ENCODE data around the gene PAMR1. TPM values are rescaled to one million over a fixed set of nuclear protein-coding genes. Genes with fewer than 3 reads are reported as not detected.

Gene PAMR1
- total and polyA plus RNA-seq, 2 donors (not counting 1 experiment from before 2014, with no cell fraction given) = 120 to 159 TPM

DNA sequence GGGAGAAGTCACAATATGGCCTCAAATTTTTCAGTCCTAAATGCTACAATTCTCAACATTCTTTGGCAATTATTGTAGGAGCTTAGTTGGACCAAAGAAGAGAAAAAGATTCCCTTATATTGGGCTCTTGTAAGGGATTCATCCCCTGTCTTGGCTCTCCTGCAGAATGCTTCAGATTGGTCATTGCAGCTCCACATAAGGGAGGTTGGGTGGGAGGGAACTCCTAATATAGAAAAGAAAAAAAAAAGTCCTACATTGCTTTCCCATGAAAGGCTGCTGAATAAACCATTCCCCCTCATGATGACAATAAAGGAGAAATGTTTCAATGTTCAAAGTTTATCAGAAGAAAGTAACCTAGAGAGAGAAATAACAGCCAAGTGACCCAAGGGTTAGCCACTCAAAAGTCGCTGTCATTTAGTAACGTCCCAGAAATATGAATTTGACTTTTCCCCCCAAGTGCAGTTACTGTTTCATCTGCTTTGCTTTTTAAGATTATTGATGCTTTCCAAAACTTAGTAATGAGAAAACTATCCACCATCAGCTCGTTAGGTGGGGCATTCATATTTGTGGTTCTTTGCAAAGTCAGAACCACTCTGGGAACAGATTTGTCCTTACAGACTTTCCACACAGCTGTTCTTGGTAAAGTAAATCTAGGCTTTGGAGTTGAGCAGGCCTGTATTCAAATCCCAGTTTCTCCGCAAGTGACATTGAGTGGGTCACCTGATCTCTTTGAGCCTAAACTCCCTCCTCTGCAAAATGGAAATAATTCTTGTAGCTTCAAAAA, 101.1 kb downstream of the PAMR1 start:
- Histone ChIP-seq H3K4me1 (ENCODE audit: control insufficient read depth, extremely low read depth, insufficient read depth, low read length) (peaks cover 4% of the 10 kb centered on the region), H3K27me3 (ENCODE audit: control insufficient read depth, insufficient read depth, low read length) (no peaks in the 10 kb centered on the region), H3K9me3 (ENCODE audit: control insufficient read depth, insufficient read depth, low read depth, low read length) (no peaks in the 10 kb centered on the region), H4K20me1 (ENCODE audit: control insufficient read depth, extremely low read depth, insufficient read depth, low read length) (no peaks in the 10 kb centered on the region), H3K9ac (ENCODE audit: insufficient read depth, low read length) (no peak overlapping the region), H2AFZ (ENCODE audit: low read length) (no peak overlapping the region), H3K4me3 (replicated peaks in 1 of 4; ENCODE audit: control extremely low read depth in 1 of 4, insufficient read depth in 1 of 4, low read depth in 3 of 4, low read length in 4 of 4) (no peak overlapping the region), H3K36me3 (ENCODE audit: control insufficient read depth, insufficient read depth, low read length) (no peaks in the 10 kb centered on the region), H3K27ac (ENCODE audit: insufficient read depth, low read length) (no peak overlapping the region), H3K79me2 (ENCODE audit: control insufficient read depth, insufficient read depth, low read length) (no peaks in the 10 kb centered on the region), H3K4me2 (ENCODE audit: extremely low read depth, insufficient read depth, low read length) (peak overlapping the region; percentile 5)
- DNase-seq (ENCODE audit: low read depth in 2 of 2) = peak; percentile 61 to 71
- TF ChIP-seq CTCF (conservative IDR thresholded peaks at IDR 0.05 in 1 of 2, IDR thresholded peaks at IDR 0.05 in 1 of 2; ENCODE audit: low read depth in 1 of 2, low read length in 2 of 2) (no peak), EZH2 (IDR thresholded peaks at IDR 0.05; ENCODE audit: low read length, missing control alignments) (no peak)

- peak overlapping the region in 2 of 4 experiments; percentile 39 to 54 for H3K4me3 ChIP-seq (replicated peaks in 1 of 4; ENCODE audit: control extremely low read depth in 1 of 4, insufficient read depth in 1 of 4, low read depth in 3 of 4, low read length in 4 of 4)
- peaks cover 2% of the 10 kb centered on the region for H3K4me1 ChIP-seq (ENCODE audit: control insufficient read depth, extremely low read depth, insufficient read depth, low read length)
- no peaks in the 10 kb centered on the region for H4K20me1 ChIP-seq (ENCODE audit: control insufficient read depth, extremely low read depth, insufficient read depth, low read length)
- no peak overlapping the region for H3K27ac ChIP-seq (ENCODE audit: insufficient read depth, low read length)
- H2AFZ ChIP-seq (ENCODE audit: low read length) = no peak overlapping the region
- no peaks in the 10 kb centered on the region for H3K79me2 ChIP-seq (ENCODE audit: control insufficient read depth, insufficient read depth, low read length)
- peaks cover 16% of the 10 kb centered on the region for H3K27me3 ChIP-seq (ENCODE audit: control insufficient read depth, insufficient read depth, low read length)
- peak overlapping the region; percentile 17 for H3K4me2 ChIP-seq (ENCODE audit: extremely low read depth, insufficient read depth, low read length)
- TF ChIP-seq EZH2 (IDR thresholded peaks at IDR 0.05; ENCODE audit: low read length, missing control alignments) (no peak), CTCF (conservative IDR thresholded peaks at IDR 0.05 in 1 of 2, IDR thresholded peaks at IDR 0.05 in 1 of 2; ENCODE audit: low read depth in 1 of 2, low read length in 2 of 2) (no peak)
- DNase-seq (ENCODE audit: low read depth in 2 of 2) = peak in 1 of 2 donors; percentile 2
- H3K36me3 ChIP-seq (ENCODE audit: control insufficient read depth, insufficient read depth, low read length) = no peaks in the 10 kb centered on the region
- H3K9me3 ChIP-seq (ENCODE audit: control insufficient read depth, insufficient read depth, low read depth, low read length) = no peaks in the 10 kb centered on the region
- no peak overlapping the region for H3K9ac ChIP-seq (ENCODE audit: insufficient read depth, low read length)
Observed at GRCh38 chr11:35420371-35420770, 105.0 kb downstream of the PAMR1 start.

- H3K79me2 ChIP-seq (ENCODE audit: control insufficient read depth, insufficient read depth, low read length) = no peaks in the 10 kb centered on the region
- no peak for TF ChIP-seq CTCF (conservative IDR thresholded peaks at IDR 0.05 in 1 of 2, IDR thresholded peaks at IDR 0.05 in 1 of 2; ENCODE audit: low read depth in 1 of 2, low read length in 2 of 2)
- no peak for TF ChIP-seq EZH2 (IDR thresholded peaks at IDR 0.05; ENCODE audit: low read length, missing control alignments)
- H3K4me1 ChIP-seq (ENCODE audit: control insufficient read depth, extremely low read depth, insufficient read depth, low read length) = peaks cover 2% of the 10 kb centered on the region
- H3K36me3 ChIP-seq (ENCODE audit: control insufficient read depth, insufficient read depth, low read length) = no peaks in the 10 kb centered on the region
- peaks cover 16% of the 10 kb centered on the region for H3K27me3 ChIP-seq (ENCODE audit: control insufficient read depth, insufficient read depth, low read length)
- no peak for DNase-seq (ENCODE audit: low read depth in 2 of 2)
- peak overlapping the region in 3 of 4 experiments; percentile 9 to 54 (median 41) for H3K4me3 ChIP-seq (replicated peaks in 1 of 4; ENCODE audit: control extremely low read depth in 1 of 4, insufficient read depth in 1 of 4, low read depth in 3 of 4, low read length in 4 of 4)
- no peak overlapping the region for H2AFZ ChIP-seq (ENCODE audit: low read length)
- peak overlapping the region; percentile 71 for H3K4me2 ChIP-seq (ENCODE audit: extremely low read depth, insufficient read depth, low read length)
- no peak overlapping the region for H3K9ac ChIP-seq (ENCODE audit: insufficient read depth, low read length)
- no peaks in the 10 kb centered on the region for H3K9me3 ChIP-seq (ENCODE audit: control insufficient read depth, insufficient read depth, low read depth, low read length)
- no peak overlapping the region for H3K27ac ChIP-seq (ENCODE audit: insufficient read depth, low read length)
- H4K20me1 ChIP-seq (ENCODE audit: control insufficient read depth, extremely low read depth, insufficient read depth, low read length) = no peaks in the 10 kb centered on the region
Observed at GRCh38 chr11:35419830-35420333, 105.5 kb downstream of the PAMR1 start.

Data from fibroblast of lung (primary cell).